ENCODE results near the gene CNTN5.

GRCh38 chr11:99238401-99238800 is 217.7 kb downstream of the CNTN5 start:
- TF ChIP-seq CTCF (IDR thresholded peaks at IDR 0.05; ENCODE audit: poor library complexity) (no peak), EZH2 (IDR thresholded peaks at IDR 0.05; ENCODE audit: borderline replicate concordance) (no peak), EZH2phosphoT487 (IDR thresholded peaks at IDR 0.05; ENCODE audit: low read depth, severe bottlenecking, unreplicated experiment) (no peak)

Measured in hepatocyte (in vitro differentiated cells).